GM12878 (cell line): Measurements from ENCODE around the gene APOL4.
"Not testable (repeated sequence)": the region's sequence is repeated elsewhere in the genome, so short reads cannot be mapped to it uniquely, and the experiment has no call there.

Source experiments
- CTCF ChIP-seq, 3 experiments: IDR thresholded peaks in 2 of 3; conservative IDR thresholded peaks in 1 of 3; 2 replicates each; pipeline ENCODE4 v1.5.1; 2011; ENCODE audit warnings: low read depth in 3 of 3, low read length in 3 of 3, mild to moderate bottlenecking in 3 of 3, control low read depth in 2 of 3, moderate library complexity in 2 of 3, inconsistent platforms in 1 of 3, mixed read lengths in 1 of 3; ENCODE audit not compliant: control insufficient read depth in 2 of 3, insufficient read depth in 1 of 3; ENCODE audit errors: extremely low read depth in 1 of 3
- E2F8 ChIP-seq: fragments of 450-650 bp; IDR thresholded peaks from 2 replicates; pipeline ENCODE4 v1.6.1; 2018; ENCODE audit warnings: mild to moderate bottlenecking, low read depth, moderate library complexity; ENCODE audit not compliant: partially characterized antibody
- NFYB ChIP-seq: IDR thresholded peaks from 2 replicates; pipeline ENCODE4 v1.6.1; 2011; ENCODE audit warnings: low read depth, mild to moderate bottlenecking, low read length, improper control_type of control experiment, moderate library complexity; ENCODE audit not compliant: insufficient read depth
- POLR2A ChIP-seq: IDR thresholded peaks from 2 replicates; pipeline ENCODE4 v1.6.1; 2011; ENCODE audit warnings: low read depth, mild to moderate bottlenecking, low read length
- REST ChIP-seq: IDR thresholded peaks from 2 replicates; pipeline ENCODE4 v1.6.1; 2012; ENCODE audit warnings: mild to moderate bottlenecking, low read depth, low read length
- SMC3 ChIP-seq: IDR thresholded peaks from 2 replicates; pipeline ENCODE4 v1.6.1; 2011; ENCODE audit warnings: low read length, improper control_type of control experiment, borderline replicate concordance

- not testable (repeated sequence) for TF ChIP-seq CTCF (IDR thresholded peaks at IDR 0.05 in 2 of 3, conservative IDR thresholded peaks at IDR 0.05 in 1 of 3; ENCODE audit: control insufficient read depth in 2 of 3, extremely low read depth in 1 of 3, insufficient read depth in 1 of 3, low read depth in 3 of 3, low read length in 3 of 3); SMC3; NFYB; POLR2A; REST; E2F8
These were observed 4.0 kb upstream of the APOL4 start for GRCh38 chr22:36205573-36205972.
